ENCODE results near the gene MPLKIP.

The MPLKIP gene

DNA sequence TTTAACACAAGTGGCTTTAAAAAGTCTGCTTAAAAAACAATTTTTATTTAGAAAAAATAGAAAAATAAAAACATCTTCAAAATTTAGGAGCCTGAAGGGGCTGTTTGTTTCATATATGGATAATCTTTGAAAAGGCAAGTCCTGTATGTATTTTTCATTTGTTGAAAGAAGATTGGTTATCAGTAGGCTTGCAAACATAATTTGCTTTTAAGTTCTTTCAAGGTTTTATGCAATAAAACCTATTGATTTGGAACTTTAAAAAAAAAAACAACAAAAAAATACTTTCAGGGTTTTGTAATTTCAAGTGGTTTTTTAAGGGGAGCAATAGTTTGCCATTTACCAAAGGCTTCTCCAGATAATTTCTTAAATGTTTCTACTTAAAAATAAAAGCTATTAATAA is 35.6 kb downstream of the MPLKIP start:
- CTCF ChIA-PET: interaction anchor here (0.6 to 1.1 kb wide), 3 partner anchors 8 to 1633 kb away, joined by 3 to 4 read pairs (median 3); no protein-coding TSS in a partner anchor

GRCh38 chr7:40097728-40098127 is 36.7 kb downstream of the MPLKIP start:
- Histone ChIP-seq H3K36me3 (ENCODE audit: control insufficient read depth in 2 of 2, insufficient read depth in 1 of 2, low read length in 2 of 2) (peaks cover 19 to 33% of the 10 kb centered on the region in 2 experiments), H3K9me3 (ENCODE audit: control insufficient read depth, insufficient read depth, low read depth, low read length) (no peaks in the 10 kb centered on the region), H3K4me3 (ENCODE audit: low read depth, low read length) (no peak overlapping the region), H3K4me1 (ENCODE audit: control insufficient read depth, insufficient read depth, low read length) (peaks cover 7% of the 10 kb centered on the region), H3K27ac (ENCODE audit: extremely low read depth, low read depth, low read length) (no peak overlapping the region)
- TF ChIP-seq ZNF423 (tag by site-specific recombination; IDR thresholded peaks at IDR 0.05) (no peak), ZNF18 (tag by site-specific recombination; IDR thresholded peaks at IDR 0.05) (no peak), KLF1 (tag by site-specific recombination; IDR thresholded peaks at IDR 0.05) (no peak), ZNF629 (tag by site-specific recombination; IDR thresholded peaks at IDR 0.05) (no peak), ZBTB20 (tag by site-specific recombination; IDR thresholded peaks at IDR 0.05) (no peak), PRDM2 (tag by site-specific recombination; IDR thresholded peaks at IDR 0.05; ENCODE audit: borderline replicate concordance) (no peak), KLF7 (tag by site-specific recombination; IDR thresholded peaks at IDR 0.05; ENCODE audit: borderline replicate concordance) (no peak), ZNF426 (tag by site-specific recombination; IDR thresholded peaks at IDR 0.05) (no peak), ZFP3 (tag by site-specific recombination; IDR thresholded peaks at IDR 0.05; ENCODE audit: low read depth) (no peak), SP7 (tag by site-specific recombination; IDR thresholded peaks at IDR 0.05) (no peak), GFI1B (tag by site-specific recombination; IDR thresholded peaks at IDR 0.05) (no peak), ZNF610 (tag by site-specific recombination; IDR thresholded peaks at IDR 0.05; ENCODE audit: borderline replicate concordance) (no peak)
- TF ChIP-seq, protein P1, sequence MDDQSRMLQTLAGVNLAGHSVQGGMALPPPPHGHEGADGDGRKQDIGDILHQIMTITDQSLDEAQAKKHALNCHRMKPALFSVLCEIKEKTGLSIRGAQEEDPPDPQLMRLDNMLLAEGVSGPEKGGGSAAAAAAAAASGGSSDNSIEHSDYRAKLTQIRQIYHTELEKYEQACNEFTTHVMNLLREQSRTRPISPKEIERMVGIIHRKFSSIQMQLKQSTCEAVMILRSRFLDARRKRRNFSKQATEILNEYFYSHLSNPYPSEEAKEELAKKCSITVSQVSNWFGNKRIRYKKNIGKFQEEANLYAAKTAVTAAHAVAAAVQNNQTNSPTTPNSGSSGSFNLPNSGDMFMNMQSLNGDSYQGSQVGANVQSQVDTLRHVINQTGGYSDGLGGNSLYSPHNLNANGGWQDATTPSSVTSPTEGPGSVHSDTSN (CRISPR knock-in tag; IDR thresholded peaks at IDR 0.05): no peak
- TF ChIP-seq, protein P2, sequence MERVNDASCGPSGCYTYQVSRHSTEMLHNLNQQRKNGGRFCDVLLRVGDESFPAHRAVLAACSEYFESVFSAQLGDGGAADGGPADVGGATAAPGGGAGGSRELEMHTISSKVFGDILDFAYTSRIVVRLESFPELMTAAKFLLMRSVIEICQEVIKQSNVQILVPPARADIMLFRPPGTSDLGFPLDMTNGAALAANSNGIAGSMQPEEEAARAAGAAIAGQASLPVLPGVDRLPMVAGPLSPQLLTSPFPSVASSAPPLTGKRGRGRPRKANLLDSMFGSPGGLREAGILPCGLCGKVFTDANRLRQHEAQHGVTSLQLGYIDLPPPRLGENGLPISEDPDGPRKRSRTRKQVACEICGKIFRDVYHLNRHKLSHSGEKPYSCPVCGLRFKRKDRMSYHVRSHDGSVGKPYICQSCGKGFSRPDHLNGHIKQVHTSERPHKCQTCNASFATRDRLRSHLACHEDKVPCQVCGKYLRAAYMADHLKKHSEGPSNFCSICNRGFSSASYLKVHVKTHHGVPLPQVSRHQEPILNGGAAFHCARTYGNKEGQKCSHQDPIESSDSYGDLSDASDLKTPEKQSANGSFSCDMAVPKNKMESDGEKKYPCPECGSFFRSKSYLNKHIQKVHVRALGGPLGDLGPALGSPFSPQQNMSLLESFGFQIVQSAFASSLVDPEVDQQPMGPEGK (tag by site-specific recombination; IDR thresholded peaks at IDR 0.05): no peak
- ChIA-PET POLR2A (no interaction called here), CTCF (interaction anchor here (0.5 to 1.5 kb wide), 5 partner anchors 8 to 517 kb away, joined by 3 to 7 read pairs (median 4); no protein-coding TSS in a partner anchor)

More for the DNA sequence above, 35.6 kb downstream of the MPLKIP start:
- no peaks in the 10 kb centered on the region for H3K9me3 ChIP-seq (ENCODE audit: control insufficient read depth, insufficient read depth, low read depth, low read length)
- H3K36me3 ChIP-seq (ENCODE audit: control insufficient read depth in 2 of 2, insufficient read depth in 1 of 2, low read length in 2 of 2): peaks cover 11 to 24% of the 10 kb centered on the region in 2 experiments
- peaks cover 7% of the 10 kb centered on the region for H3K4me1 ChIP-seq (ENCODE audit: control insufficient read depth, insufficient read depth, low read length)
- no peak overlapping the region for H3K27ac ChIP-seq (ENCODE audit: extremely low read depth, low read depth, low read length)
- H3K4me3 ChIP-seq (ENCODE audit: low read depth, low read length): no peak overlapping the region
- POLR2A ChIA-PET: no interaction called here
- TF ChIP-seq ZNF132 (tag by site-specific recombination; IDR thresholded peaks at IDR 0.05; ENCODE audit: borderline replicate concordance) (no peak), EGR2 (tag by site-specific recombination; IDR thresholded peaks at IDR 0.05; ENCODE audit: low read depth) (no peak), ZNF701 (tag by site-specific recombination; IDR thresholded peaks at IDR 0.05) (no peak), SP3 (tag by site-specific recombination; IDR thresholded peaks at IDR 0.05) (no peak), ZNF133 (tag by site-specific recombination; IDR thresholded peaks at IDR 0.05) (no peak), ZNF837 (tag by site-specific recombination; IDR thresholded peaks at IDR 0.05) (no peak), ZNF2 (tag by site-specific recombination; IDR thresholded peaks at IDR 0.05) (no peak), ZFP37 (tag by site-specific recombination; IDR thresholded peaks at IDR 0.05) (no peak), ZNF239 (tag by site-specific recombination; IDR thresholded peaks at IDR 0.05) (no peak)
